Measurements from ENCODE around the gene KLHDC4. TPM values are rescaled to one million over a fixed set of nuclear protein-coding genes. Genes with fewer than 3 reads are reported as not detected.
"Not testable (repeated sequence)": the region's sequence is repeated elsewhere in the genome, so short reads cannot be mapped to it uniquely, and the experiment has no call there.

Gene KLHDC4
- polyA plus RNA-seq, 5 donors = 29.0 to 40.1 (median 37.2) TPM

GRCh38 chr16:87746178-87746577, 19.6 kb downstream of the KLHDC4 start:
- DNase-seq = no peak

DNA sequence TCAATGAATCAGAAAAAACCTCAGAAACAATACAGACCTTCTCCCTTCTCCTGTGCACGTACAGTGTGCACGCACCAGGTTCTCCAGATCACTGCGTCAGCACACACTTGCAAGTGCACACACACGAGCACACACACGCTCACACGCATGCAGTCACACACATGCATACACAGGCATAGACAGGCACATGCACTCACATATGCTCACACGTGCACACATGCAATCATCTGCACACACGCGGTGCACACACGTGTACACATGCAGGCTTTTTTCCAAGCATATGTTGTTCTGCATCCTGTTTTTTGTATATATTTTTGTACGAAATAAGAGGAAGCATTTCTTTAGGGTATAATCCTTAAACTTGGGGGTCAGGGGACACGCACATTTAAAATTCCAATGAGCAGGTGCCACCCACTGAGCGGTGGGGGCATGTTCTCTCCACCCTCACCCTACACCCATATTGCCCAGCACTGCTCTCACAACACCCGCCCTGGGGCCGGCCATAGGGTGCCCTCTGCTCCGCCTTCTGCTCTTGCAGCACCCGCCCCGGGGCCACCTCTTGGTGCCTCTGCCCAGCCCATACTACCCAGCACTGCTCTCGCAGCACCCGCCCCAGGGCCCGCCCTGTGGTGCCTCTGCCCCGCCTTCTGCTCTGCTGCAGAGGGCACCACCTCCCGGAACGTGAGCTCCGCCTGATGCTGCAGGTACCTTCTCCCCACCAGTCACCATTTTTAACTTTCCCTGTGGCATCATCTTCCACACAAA, 20.9 kb downstream of the KLHDC4 start:
- no peak for DNase-seq

DNA sequence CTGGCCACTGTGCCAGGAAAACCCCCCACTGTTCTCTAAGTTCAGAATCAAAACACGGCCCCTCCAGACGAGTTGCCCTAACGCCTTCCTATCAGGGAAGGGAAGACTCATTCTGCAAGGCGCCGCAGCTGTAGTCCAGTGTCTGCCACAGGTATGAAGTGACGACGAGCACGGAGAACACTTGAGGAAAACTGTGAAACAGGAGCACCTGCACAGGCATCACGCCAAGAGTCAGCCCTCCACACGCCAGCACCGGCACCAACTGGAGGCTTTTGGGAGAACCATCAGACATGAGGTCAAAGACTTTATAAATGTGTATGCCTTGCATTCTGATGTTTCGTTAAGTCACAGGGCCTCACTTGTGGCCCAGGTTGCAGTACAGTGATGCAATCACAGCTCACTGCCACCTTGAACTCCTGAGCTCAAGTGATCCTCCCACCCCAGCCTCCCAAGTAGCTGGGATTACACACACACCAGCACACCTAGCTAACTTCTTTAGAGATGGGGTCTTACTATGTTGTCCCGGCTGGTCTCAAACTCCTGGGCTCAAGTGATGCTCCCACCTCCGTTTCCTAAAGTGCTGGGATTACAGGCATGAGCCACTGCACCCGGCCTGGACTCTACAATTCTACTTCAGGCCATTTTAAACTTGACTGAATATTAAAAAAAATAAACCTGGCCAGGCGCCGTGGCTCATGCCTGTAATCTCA, 22.9 kb downstream of the KLHDC4 start:
- no peak for DNase-seq

GRCh38 chr16:87741700-87742415, 23.9 kb downstream of the KLHDC4 start:
- no peak for DNase-seq

DNA sequence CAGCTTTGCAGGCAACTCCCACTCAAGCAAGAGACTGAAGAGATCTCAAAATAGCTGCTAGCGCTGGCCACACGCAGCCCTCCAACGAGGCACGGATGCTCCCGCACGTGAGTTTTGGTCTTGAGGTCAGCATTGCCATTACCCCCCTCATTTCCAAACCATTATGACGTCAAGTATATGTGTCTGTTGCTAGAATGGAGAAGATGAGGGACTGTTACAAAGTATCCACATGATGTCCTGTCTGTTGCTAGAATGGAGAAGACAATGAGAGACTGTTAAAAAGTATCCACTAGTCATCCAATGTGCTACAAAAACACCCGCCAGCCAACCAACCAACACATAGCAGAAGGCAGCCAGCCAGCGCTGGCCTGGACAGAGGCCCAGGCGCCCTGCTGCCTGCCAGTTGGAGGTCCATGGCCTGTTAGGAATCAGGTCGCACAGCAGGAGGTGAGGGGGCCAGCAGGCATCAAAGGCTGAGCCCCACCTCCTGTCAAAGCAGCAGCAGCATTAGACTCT, 24.8 kb downstream of the KLHDC4 start:
- no peak for DNase-seq

GRCh38 chr16:87740441-87740840, 25.3 kb downstream of the KLHDC4 start:
- no peak for DNase-seq

DNA sequence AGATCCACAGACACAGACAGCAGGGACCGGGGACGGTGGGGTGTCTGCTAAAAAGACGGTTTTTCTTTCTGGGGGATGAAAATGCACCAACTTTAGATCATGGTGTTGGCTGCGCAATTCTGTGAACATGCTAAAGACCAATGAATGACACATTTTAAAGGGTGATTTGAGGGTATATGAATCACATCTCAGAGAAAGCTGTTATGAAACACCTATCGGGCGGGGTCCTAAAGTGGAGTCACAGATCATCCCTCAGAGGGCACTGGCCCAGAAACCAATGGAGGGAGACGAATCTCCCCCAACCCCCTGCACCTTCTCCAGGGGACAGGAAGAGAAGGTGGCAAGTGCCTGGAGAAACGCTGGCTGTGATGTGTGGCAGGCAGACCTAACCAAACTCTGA, 26.0 kb downstream of the KLHDC4 start:
- DNase-seq = no peak

DNA sequence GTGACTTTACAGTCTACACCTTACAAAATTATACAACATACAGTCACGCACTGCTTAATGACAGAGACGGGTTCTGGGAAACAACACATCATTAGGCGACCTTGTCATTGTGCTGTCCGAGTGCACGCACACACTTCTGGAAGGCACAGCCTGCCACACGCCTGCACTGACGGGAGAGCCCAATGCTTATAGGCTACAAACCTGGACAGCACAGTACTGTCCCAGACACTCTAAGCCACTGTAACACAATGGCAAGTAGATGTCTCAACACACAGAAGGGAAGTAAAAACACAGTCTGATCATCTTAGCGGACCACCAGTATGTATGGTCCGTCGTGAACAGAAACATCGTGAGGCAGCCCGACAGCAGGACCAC, 29.8 kb downstream of the KLHDC4 start:
- DNase-seq = no peak

DNA sequence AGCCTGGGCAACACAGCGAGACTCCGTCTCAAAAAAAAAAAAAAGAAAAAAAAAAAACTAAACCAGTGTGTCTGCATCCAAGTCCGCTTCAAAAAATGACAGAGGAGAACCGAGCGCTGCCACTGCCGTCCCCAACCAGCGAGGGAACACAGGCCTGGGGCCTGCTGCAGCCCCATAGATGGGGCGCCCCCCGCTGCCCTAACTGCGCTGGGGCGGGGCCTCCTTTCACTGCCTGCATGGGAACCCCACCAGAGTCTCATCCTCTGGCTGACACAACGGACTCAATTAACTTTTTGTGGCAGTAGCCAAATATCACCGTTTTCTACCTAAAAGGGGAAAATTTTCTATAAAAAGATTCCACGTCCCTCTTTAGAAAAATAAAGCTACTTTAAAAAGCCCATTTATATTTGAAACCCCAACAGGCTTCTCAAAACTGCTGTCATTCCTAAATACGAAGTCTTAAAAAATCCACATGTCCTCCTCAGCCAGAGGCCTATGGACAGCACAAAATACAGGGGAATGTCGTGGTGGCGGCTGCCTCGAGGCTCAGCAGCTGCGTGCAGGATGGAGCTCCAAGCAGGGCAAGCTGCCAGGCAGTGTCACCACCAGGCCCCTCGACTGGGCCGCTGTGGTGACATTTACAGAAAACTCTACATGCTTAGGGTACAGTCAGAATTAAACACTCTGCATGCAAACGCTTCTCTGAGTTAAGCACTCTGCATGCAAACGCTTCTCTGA, 30.3 kb downstream of the KLHDC4 start:
- DNase-seq = peak in 1 of 2 donors; percentile 17

GRCh38 chr16:87734644-87735043, 31.1 kb downstream of the KLHDC4 start:
- DNase-seq = no peak

DNA sequence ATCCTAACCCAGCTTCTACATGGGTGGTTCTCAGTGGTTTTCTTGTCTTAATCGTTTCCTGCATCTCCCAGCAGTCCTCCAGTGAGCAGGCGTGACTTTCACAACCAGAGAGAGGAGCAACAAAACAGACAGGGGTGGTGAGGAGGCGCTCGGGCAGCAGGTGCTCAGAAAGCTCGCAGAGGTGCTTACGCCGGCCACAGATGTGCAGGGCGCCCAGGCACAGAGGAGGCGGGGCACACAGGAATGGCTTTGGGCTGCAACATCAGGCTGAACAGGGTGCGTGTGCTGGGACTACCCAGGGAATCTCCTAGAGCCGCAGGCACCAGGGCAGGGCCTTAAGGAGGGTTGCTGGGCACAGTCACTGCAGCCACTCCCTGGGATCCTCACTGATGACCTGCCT, 32.6 kb downstream of the KLHDC4 start:
- DNase-seq = no peak

GRCh38 chr16:87731607-87732006, 34.2 kb downstream of the KLHDC4 start:
- no peak for DNase-seq

DNA sequence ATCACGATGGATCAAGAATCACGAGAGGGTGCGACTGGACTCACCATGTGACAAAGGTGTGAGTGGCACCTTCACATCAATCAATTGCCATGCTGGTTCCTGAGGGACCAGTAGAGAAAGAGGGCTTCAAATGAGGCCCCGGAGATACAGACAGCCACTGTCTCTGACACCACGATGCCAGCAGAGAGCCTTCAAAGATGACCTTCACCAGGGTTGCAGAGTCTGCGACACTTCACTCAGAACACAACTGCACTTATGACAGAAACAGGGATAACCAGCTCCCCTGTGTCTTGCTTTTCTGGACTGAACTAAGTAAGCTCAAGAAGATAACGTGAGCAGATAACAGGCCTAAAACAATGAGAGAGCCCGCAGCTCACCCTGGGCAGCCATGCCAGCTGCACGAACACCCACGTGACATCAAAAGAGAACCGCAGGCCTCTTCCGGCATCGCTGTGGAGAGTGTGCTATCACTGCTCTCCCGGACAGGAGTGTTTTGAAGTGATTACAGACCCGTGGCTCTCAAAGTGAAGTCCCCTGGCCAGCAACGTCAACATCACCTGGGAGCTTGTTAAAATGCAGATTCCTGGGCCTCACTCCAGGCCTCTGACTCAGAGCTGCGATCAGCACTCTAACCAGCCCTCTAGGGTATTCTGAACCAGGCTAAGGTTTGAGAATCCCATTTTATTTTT, 36.4 kb downstream of the KLHDC4 start:
- no peak for DNase-seq

DNA sequence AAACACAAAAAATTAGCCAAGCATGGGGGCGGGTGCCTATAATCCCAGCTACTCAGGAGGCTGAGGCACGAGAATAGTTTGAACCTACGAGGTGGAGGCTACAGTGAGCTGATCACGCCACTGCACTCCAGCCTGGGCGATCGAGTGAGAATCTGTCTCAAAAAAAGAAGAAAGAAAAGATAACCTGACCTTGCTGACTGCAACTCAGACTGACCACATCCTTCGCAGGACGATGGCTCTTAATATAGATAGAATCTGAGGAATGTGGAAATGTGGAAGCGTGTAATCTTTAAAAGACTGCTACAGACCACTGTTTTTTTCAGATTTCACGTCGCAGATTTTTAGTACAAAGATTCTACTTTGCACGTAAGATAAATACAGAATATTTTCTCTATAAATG, 37.8 kb downstream of the KLHDC4 start:
- no peak for DNase-seq

DNA sequence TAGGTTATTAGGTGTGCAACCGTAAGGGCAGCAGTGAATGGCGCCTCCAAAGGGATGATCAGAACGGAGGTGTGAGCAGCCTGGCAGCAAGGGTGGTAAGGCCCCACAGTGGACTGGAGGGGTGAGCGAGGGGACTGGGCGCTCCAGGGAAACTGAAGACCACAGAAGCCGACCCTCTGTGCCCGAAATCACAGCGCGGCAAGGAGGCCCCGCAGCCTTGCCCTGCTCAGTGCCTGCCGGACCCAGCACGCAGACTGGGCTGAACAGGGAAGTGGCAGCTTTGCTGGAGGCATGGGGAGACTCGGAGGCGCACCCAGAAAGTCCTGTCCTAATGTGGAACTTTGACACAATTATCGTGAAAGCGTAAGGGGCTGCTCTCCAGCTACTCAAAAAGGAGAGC, 38.4 kb downstream of the KLHDC4 start:
- DNase-seq = no peak

- not testable (repeated sequence) for DNase-seq
Observed at GRCh38 chr16:87726577-87726976, 39.2 kb downstream of the KLHDC4 start.

GRCh38 chr16:87725596-87726235, 40.1 kb downstream of the KLHDC4 start:
- DNase-seq = no peak

- DNase-seq = no peak
Observed at GRCh38 chr16:87724490-87725291, 41.1 kb downstream of the KLHDC4 start.

- peak; percentile 29 to 39 for DNase-seq
Observed at GRCh38 chr16:87723226-87723623, 42.6 kb downstream of the KLHDC4 start.

All from right lung (tissue), 5 donors.